Stimulated activated CD4-positive, alpha-beta T cell treated with anti-CD3 and anti-CD28 coated beads, Interleukin-12 subunit alpha, Interleukin-12 subunit beta, amount 100 ng/mL, for 24 hours (primary cell): ENCODE results near the gene ERBB4.
"Not testable (repeated sequence)": the region's sequence is repeated elsewhere in the genome, so short reads cannot be mapped to it uniquely, and the experiment has no call there.

Experiments used
- DNase-seq, 2 experiments: peaks; one replicate each; pipeline ENCODE4 v3.0.0-alpha.2; 2020; ENCODE audit warnings: low read depth in 2 of 2

Gene ERBB4

GRCh38 chr2:211611621-211612020, 927.0 kb downstream of the ERBB4 start:
- DNase-seq, result no peak

- no peak for DNase-seq
Measured at GRCh38 chr2:211611061-211611518, 927.5 kb downstream of the ERBB4 start.

- DNase-seq, result no peak
Measured at GRCh38 chr2:211609127-211609526, 929.5 kb downstream of the ERBB4 start.

GRCh38 chr2:211599146-211599545, 939.5 kb downstream of the ERBB4 start:
- DNase-seq, result no peak

- no peak for DNase-seq
Measured at GRCh38 chr2:211598238-211598637, 940.4 kb downstream of the ERBB4 start.

- not testable (repeated sequence) for DNase-seq
Measured at GRCh38 chr2:211592006-211592405, 946.6 kb downstream of the ERBB4 start.

- no peak for DNase-seq
Measured at GRCh38 chr2:211591426-211591825, 947.2 kb downstream of the ERBB4 start.

GRCh38 chr2:211568439-211568838, 970.2 kb downstream of the ERBB4 start:
- no peak for DNase-seq

GRCh38 chr2:211564441-211564840, 974.2 kb downstream of the ERBB4 start:
- DNase-seq, result no peak

GRCh38 chr2:211545582-211545981, 993.0 kb downstream of the ERBB4 start:
- DNase-seq, result no peak

GRCh38 chr2:211534632-211535031, 1004.0 kb downstream of the ERBB4 start:
- no peak for DNase-seq

- DNase-seq, result not testable (repeated sequence)
Measured at GRCh38 chr2:211524248-211524647, 1014.4 kb downstream of the ERBB4 start.

GRCh38 chr2:211516537-211516936, 1022.1 kb downstream of the ERBB4 start:
- no peak for DNase-seq

- no peak for DNase-seq
Measured at GRCh38 chr2:211514049-211514448, 1024.6 kb downstream of the ERBB4 start.

GRCh38 chr2:211513446-211513845, 1025.2 kb downstream of the ERBB4 start:
- DNase-seq, result no peak

- DNase-seq, result no peak
Measured at GRCh38 chr2:211512806-211513205, 1025.8 kb downstream of the ERBB4 start.

- no peak for DNase-seq
Measured at GRCh38 chr2:211503856-211504255, 1034.7 kb downstream of the ERBB4 start.

- no peak for DNase-seq
Measured at GRCh38 chr2:211503198-211503597, 1035.4 kb downstream of the ERBB4 start.

- DNase-seq, result no peak
Measured at GRCh38 chr2:211498551-211499205, 1039.9 kb downstream of the ERBB4 start.

GRCh38 chr2:211495339-211495738, 1043.3 kb downstream of the ERBB4 start:
- no peak for DNase-seq

- no peak for DNase-seq
Measured at GRCh38 chr2:211494536-211494935, 1044.1 kb downstream of the ERBB4 start.

GRCh38 chr2:211494085-211494484, 1044.5 kb downstream of the ERBB4 start:
- DNase-seq, result no peak

- no peak for DNase-seq
Measured at GRCh38 chr2:211487733-211488132, 1050.9 kb downstream of the ERBB4 start.

- no peak for DNase-seq
Measured at GRCh38 chr2:211479536-211480150, 1059.0 kb downstream of the ERBB4 start.
